ENCODE results near the gene CSF3R. TPM values are rescaled to one million over a fixed set of nuclear protein-coding genes. Genes with fewer than 3 reads are reported as not detected.

CSF3R gene
- polyA plus RNA-seq, 3 donors: 270 to 1,537 (median 447) TPM

DNA sequence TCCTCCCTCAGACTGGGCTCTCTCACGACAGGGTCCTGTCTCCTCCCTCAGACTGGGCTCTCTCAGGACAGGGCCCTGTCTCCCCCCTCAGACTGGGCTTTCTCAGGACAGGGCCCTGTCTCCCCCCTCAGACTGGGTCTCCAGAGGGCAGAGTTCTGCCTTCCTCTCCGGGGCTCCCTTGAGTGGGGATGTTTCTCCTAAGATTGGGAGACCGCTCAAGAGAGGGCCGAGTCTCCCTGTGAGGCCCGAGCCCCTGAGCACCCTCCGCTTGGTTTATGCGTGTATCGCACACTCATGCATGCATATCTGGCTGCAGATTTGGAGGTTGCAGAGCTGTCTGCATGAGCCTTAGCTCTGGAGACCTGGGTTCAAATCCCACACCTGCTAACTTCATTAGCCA, 39.3 kb upstream of the CSF3R start:
- Histone ChIP-seq H3K4me1 (ENCODE audit: control insufficient read depth in 1 of 2, insufficient read depth in 2 of 2, low read length in 2 of 2) (peaks cover 3% of the 10 kb centered on the region in 2 donors), H3K4me3 (replicated peaks in 1 of 3; ENCODE audit: low read depth in 2 of 3, low read length in 3 of 3) (no peak overlapping the region), H3K4me2 (replicated peaks; ENCODE audit: extremely low read depth, low read length, poor library complexity, severe bottlenecking) (no peak overlapping the region), H3K9ac (ENCODE audit: insufficient read depth, low read length, poor library complexity, severe bottlenecking) (no peak overlapping the region), H4K20me1 (ENCODE audit: insufficient read depth, low read length) (no peaks in the 10 kb centered on the region), H2AFZ (ENCODE audit: insufficient read depth, low read depth, low read length, poor library complexity, severe bottlenecking) (no peak overlapping the region), H3K36me3 (replicated peaks in 1 of 2; ENCODE audit: control insufficient read depth in 1 of 2, insufficient read depth in 2 of 2, low read length in 2 of 2) (no peaks in the 10 kb centered on the region), H3K9me3 (replicated peaks in 1 of 2; ENCODE audit: control insufficient read depth in 1 of 2, insufficient read depth in 1 of 2, low read length in 2 of 2) (no peaks in the 10 kb centered on the region), H3K27ac (ENCODE audit: low read depth in 1 of 2, low read length in 2 of 2) (no peak overlapping the region), H3K27me3 (ENCODE audit: control insufficient read depth in 2 of 2, insufficient read depth in 2 of 2, low read length in 2 of 2) (no peaks in the 10 kb centered on the region), H3K79me2 (ENCODE audit: insufficient read depth, low read length) (no peaks in the 10 kb centered on the region)
- intact Hi-C loops (cut with micrococcal nuclease): no loop called here
- Mint-ChIP-seq H3K36me3 (no peaks in the 10 kb centered on the region), H3K27ac (no peak overlapping the region), H3K4me1 (peaks cover 9% of the 10 kb centered on the region), H3K27me3 (ENCODE audit: low read depth in 3 of 3) (no peaks in the 10 kb centered on the region), H3K9me3 (no peaks in the 10 kb centered on the region), H3K4me3 (no peak overlapping the region)
- TF ChIP-seq, protein P1, sequence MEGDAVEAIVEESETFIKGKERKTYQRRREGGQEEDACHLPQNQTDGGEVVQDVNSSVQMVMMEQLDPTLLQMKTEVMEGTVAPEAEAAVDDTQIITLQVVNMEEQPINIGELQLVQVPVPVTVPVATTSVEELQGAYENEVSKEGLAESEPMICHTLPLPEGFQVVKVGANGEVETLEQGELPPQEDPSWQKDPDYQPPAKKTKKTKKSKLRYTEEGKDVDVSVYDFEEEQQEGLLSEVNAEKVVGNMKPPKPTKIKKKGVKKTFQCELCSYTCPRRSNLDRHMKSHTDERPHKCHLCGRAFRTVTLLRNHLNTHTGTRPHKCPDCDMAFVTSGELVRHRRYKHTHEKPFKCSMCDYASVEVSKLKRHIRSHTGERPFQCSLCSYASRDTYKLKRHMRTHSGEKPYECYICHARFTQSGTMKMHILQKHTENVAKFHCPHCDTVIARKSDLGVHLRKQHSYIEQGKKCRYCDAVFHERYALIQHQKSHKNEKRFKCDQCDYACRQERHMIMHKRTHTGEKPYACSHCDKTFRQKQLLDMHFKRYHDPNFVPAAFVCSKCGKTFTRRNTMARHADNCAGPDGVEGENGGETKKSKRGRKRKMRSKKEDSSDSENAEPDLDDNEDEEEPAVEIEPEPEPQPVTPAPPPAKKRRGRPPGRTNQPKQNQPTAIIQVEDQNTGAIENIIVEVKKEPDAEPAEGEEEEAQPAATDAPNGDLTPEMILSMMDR (IDR thresholded peaks at IDR 0.05): no peak
- WGBS (ENCODE audit: insufficient coverage): 87% methylated on average over 6 of the region's 8 CpGs
- DNase-seq: no peak

DNA sequence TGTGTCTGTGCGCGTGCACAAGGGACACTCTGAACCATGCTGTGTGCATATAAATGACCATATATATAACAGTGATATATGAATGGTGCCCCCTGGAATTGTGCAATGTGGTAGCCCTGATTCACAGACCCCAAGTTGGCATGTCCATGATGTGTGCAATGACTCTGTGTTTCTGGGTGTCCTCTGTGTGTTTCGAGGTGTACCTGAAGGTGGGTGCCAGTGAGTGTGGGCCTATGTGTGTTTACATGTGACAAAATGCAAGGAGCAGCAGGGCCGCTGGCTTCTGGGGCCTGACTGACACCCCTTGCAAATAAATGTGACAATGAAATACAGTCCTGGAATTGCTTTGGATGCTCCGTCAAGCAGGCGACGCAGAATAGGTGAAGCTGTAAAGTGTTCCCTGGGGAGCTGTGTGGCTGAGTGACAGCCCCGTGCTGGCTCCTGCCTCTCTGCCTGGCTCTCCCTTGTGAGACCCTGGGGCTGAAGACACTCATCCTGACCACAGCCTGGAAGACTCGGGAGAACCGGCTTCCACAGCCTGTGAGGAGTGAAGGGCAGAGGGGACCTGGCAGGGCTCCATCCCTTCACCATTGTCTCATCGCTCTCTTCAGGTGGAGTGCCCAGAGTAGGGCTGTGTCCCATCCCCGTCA, 38.2 kb upstream of the CSF3R start:
- H3K27ac ChIP-seq (ENCODE audit: low read depth in 1 of 2, low read length in 2 of 2): no peak overlapping the region
- Mint-ChIP-seq H3K27me3 (ENCODE audit: low read depth in 3 of 3) (no peaks in the 10 kb centered on the region), H3K36me3 (no peaks in the 10 kb centered on the region), H3K27ac (no peak overlapping the region), H3K4me3 (no peak overlapping the region), H3K9me3 (no peaks in the 10 kb centered on the region), H3K4me1 (peaks cover 17% of the 10 kb centered on the region)
- no peaks in the 10 kb centered on the region for H3K27me3 ChIP-seq (ENCODE audit: control insufficient read depth in 2 of 2, insufficient read depth in 2 of 2, low read length in 2 of 2)
- intact Hi-C loops (cut with micrococcal nuclease): no loop called here
- 100% methylated on average over 8 of the region's 12 CpGs for WGBS (ENCODE audit: insufficient coverage)
- TF ChIP-seq, protein P1 (IDR thresholded peaks at IDR 0.05): no peak
- no peak overlapping the region for H2AFZ ChIP-seq (ENCODE audit: insufficient read depth, low read depth, low read length, poor library complexity, severe bottlenecking)
- no peak overlapping the region for H3K4me2 ChIP-seq (replicated peaks; ENCODE audit: extremely low read depth, low read length, poor library complexity, severe bottlenecking)
- no peaks in the 10 kb centered on the region for H3K9me3 ChIP-seq (replicated peaks in 1 of 2; ENCODE audit: control insufficient read depth in 1 of 2, insufficient read depth in 1 of 2, low read length in 2 of 2)
- H3K36me3 ChIP-seq (replicated peaks in 1 of 2; ENCODE audit: control insufficient read depth in 1 of 2, insufficient read depth in 2 of 2, low read length in 2 of 2): no peaks in the 10 kb centered on the region
- DNase-seq: no peak
- H3K9ac ChIP-seq (ENCODE audit: insufficient read depth, low read length, poor library complexity, severe bottlenecking): no peak overlapping the region
- H4K20me1 ChIP-seq (ENCODE audit: insufficient read depth, low read length): no peaks in the 10 kb centered on the region
- no peaks in the 10 kb centered on the region for H3K79me2 ChIP-seq (ENCODE audit: insufficient read depth, low read length)
- H3K4me1 ChIP-seq (ENCODE audit: control insufficient read depth in 1 of 2, insufficient read depth in 2 of 2, low read length in 2 of 2): peaks cover 14% of the 10 kb centered on the region in 2 donors
- H3K4me3 ChIP-seq (replicated peaks in 1 of 3; ENCODE audit: low read depth in 2 of 3, low read length in 3 of 3): no peak overlapping the region
